Measurements from ENCODE around the gene COPE.

GRCh38 chr19:18869023-18869618 is 50.1 kb downstream of the COPE start:
- TF ChIP-seq EP300 (IDR thresholded peaks at IDR 0.05) (no peak), CTCF (IDR thresholded peaks at IDR 0.05) (no peak)
